Stomach smooth muscle (tissue), 2 donors: ENCODE data around the gene ZKSCAN1.

ENCODE experiments used
- H3K27ac ChIP-seq: one replicate; pipeline ENCODE4 v1.7.0; 2013; ENCODE audit warnings: mild to moderate bottlenecking, low read length, inconsistent platforms
- H3K27me3 ChIP-seq, 2 donors: one replicate each; pipeline ENCODE4 v1.7.0; 2013; ENCODE audit warnings: low read length in 2 of 2; ENCODE audit not compliant: insufficient read depth in 2 of 2, control insufficient read depth in 1 of 2
- H3K36me3 ChIP-seq, 2 donors: one replicate each; pipeline ENCODE4 v1.7.0; 2013; ENCODE audit warnings: low read length in 2 of 2; ENCODE audit not compliant: control insufficient read depth in 2 of 2, insufficient read depth in 2 of 2
- H3K4me1 ChIP-seq: one replicate; pipeline ENCODE4 v1.7.0; 2013; ENCODE audit warnings: low read length; ENCODE audit not compliant: control insufficient read depth, insufficient read depth
- H3K4me3 ChIP-seq, 2 donors: one replicate each; pipeline ENCODE4 v1.7.0; 2013; ENCODE audit warnings: low read length in 2 of 2
- H3K9ac ChIP-seq, 2 donors: one replicate each; pipeline ENCODE4 v1.7.0; 2013; ENCODE audit warnings: low read length in 2 of 2, mild to moderate bottlenecking in 1 of 2
- H3K9me3 ChIP-seq, 2 donors: one replicate each; pipeline ENCODE4 v1.7.0; 2013; ENCODE audit warnings: low read length in 2 of 2; ENCODE audit not compliant: control insufficient read depth in 2 of 2
- donor health status: healthy.
- donor health status: Pancreatic carcinoma.

The ZKSCAN1 gene

DNA sequence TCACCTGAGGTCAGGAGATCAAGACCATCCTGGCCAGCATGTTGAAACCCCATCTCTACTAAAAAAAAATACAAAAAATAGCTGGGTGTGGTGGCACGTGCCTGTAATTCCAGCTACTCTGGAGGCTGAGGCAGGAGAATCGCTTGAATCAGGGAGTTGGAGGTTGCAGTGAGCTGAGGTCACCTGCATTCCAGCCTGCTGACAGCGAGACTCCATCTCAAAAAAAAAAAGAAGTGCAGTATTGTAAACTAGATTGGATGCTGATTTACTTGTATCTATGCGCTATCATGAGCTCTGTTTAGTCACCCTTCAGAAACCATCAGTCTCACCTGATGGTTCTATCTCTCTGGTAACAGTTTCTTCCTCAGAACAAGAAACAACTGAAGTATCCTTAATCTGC is 48.0 kb downstream of the ZKSCAN1 start:
- H3K36me3 ChIP-seq: peaks cover 19 to 29% of the 10 kb centered on the region in 2 donors
- H3K27me3 ChIP-seq: no peaks in the 10 kb centered on the region
- peaks cover 9% of the 10 kb centered on the region for H3K4me1 ChIP-seq
- H3K4me3 ChIP-seq: no peak overlapping the region
- H3K9ac ChIP-seq: no peak overlapping the region
- H3K9me3 ChIP-seq: no peaks in the 10 kb centered on the region
- no peak overlapping the region for H3K27ac ChIP-seq

DNA sequence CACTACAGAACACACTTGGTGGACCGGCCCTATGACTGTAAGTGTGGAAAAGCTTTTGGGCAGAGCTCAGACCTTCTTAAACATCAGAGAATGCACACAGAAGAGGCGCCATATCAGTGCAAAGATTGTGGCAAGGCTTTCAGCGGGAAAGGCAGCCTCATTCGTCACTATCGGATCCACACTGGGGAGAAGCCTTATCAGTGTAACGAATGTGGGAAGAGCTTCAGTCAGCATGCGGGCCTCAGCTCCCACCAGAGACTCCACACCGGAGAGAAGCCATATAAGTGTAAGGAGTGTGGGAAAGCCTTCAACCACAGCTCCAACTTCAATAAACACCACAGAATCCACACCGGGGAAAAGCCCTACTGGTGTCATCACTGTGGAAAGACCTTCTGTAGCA is 48.8 kb downstream of the ZKSCAN1 start:
- Histone ChIP-seq H3K27ac (no peak overlapping the region), H3K36me3 (peaks cover 18 to 23% of the 10 kb centered on the region in 2 donors), H3K27me3 (no peaks in the 10 kb centered on the region), H3K4me1 (peaks cover 9% of the 10 kb centered on the region), H3K9me3 (no peaks in the 10 kb centered on the region), H3K9ac (no peak overlapping the region), H3K4me3 (no peak overlapping the region)

DNA sequence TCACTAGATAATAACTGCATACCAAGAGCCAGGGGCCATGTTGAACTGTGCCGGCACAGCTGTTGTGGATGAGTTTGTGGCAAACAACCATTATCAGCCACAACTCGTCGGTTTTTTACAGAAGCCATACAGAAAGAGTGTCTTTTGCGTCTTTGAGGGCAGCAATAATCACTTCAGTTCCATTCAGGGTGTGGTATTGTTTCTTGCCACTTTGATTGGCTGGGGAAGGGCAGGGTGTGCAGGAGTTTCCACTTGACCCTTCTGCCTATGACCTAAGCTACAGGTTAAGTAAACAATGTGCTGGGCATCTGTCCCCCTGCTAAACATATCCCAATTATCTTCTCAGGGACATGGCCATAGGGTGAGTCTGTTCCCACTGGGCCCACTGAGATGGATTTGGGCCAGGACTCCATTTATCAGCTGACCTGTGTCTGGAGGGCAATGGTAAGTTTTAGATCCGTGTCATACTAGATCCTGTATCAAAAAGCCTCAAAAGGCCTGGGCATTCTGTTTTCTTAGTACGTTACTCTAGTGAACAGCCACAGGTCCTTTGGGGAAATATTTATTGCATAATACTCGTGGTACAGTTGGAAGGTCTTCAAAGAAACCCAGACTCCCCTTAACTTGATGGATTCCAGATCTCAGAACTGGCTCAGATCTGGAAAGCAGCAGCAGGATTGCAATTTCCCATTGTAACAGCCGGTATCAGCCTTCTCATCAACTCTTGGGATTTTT is 50.2 kb downstream of the ZKSCAN1 start:
- Histone ChIP-seq H3K4me1 (peaks cover 9% of the 10 kb centered on the region), H3K27me3 (no peaks in the 10 kb centered on the region), H3K4me3 (no peak overlapping the region), H3K9me3 (peaks cover 2 to 4% of the 10 kb centered on the region in 2 donors), H3K27ac (peak overlapping the region; percentile 90), H3K9ac (peak overlapping the region; percentile 36 to 49), H3K36me3 (peaks cover 25 to 32% of the 10 kb centered on the region in 2 donors)

DNA sequence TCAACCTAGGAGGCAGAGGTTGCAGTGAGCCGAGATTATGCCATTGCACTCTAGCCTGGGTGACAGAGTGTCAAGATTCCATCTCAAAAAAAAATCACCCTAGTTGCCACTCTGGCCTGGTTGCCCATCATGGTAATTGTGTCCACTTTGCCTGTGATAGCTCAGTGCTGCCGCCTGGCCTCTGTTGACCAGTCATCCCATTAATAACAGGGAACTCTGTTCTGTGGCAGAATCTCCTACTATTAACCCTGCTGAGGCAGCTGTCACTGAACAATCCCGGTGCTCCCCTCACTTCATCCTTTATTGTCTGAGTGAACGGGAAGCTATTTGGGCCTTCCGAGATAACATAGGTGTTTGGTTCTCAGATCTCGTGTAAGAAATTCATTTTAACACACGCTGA is 51.6 kb downstream of the ZKSCAN1 start:
- no peak overlapping the region for H3K9ac ChIP-seq
- peaks cover 33 to 39% of the 10 kb centered on the region in 2 donors for H3K36me3 ChIP-seq
- H3K4me1 ChIP-seq: peaks cover 9% of the 10 kb centered on the region

DNA sequence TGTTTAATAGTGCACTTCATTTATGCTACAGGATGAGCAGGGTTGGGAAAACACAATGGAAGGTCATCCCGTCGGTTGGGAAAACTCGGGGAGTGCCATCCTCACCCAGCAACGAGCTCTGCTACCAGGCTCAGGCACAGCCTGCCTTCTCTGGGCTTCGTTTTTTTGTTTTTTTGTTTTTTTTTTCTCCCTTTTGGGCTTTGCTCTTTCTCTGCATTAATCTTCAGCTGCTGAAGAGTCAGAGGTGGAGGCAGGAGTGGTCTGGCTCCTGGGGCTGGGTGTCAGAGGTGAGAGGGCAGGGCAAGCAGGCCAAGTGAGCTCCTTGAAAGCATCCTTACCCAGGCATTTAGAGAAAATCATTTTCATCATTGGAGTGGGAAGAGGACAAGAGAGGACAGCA is 54.6 kb downstream of the ZKSCAN1 start:
- Histone ChIP-seq H3K4me1 (peaks cover 9% of the 10 kb centered on the region), H3K36me3 (peaks cover 50 to 53% of the 10 kb centered on the region in 2 donors), H3K4me3 (no peak overlapping the region), H3K9ac (no peak overlapping the region), H3K27me3 (no peaks in the 10 kb centered on the region), H3K9me3 (peaks cover 19 to 25% of the 10 kb centered on the region in 2 donors), H3K27ac (no peak overlapping the region)

More for the DNA sequence above, 51.6 kb downstream of the ZKSCAN1 start:
- Histone ChIP-seq H3K27ac (no peak overlapping the region), H3K27me3 (no peaks in the 10 kb centered on the region), H3K4me3 (no peak overlapping the region), H3K9me3 (peaks cover 15 to 18% of the 10 kb centered on the region in 2 donors)

DNA sequence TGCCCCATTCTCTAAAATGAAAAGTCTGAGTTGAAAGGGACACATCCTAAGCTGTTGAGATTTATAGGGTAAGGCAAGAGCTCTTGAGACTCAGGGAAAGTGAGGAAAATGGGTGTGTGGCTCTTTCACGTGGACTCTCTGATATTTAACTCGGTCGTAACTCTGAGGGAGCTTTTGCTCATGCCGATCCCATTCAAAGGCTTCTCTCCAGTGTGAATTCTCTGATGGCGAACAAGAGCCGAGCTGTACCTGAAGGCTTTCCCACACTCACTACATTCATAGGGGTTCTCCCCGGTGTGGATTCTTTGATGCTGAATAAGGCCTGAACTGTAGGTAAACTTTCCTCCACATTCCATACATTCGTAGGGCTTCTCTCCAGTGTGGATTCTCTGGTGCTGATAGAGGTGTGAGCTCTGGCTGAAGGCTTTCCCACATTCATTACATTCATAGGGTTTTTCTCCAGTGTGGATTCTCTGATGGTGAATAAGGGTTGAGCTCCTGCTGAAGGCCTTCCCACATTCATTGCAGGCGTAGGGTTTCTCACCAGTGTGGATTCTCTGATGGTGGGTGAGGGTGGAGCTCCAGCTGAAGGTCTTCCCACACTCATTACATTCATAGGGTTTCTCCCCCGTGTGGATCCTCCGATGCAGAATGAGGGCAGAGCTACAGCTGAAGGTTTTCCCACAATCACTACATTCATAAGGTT is 55.8 kb downstream of the ZKSCAN1 start:
- Histone ChIP-seq H3K27me3 (no peaks in the 10 kb centered on the region), H3K4me1 (peaks cover under 1% of the 10 kb centered on the region), H3K4me3 (no peak overlapping the region), H3K9me3 (peaks cover 19 to 25% of the 10 kb centered on the region in 2 donors), H3K9ac (no peak overlapping the region), H3K36me3 (peaks cover 60 to 62% of the 10 kb centered on the region in 2 donors), H3K27ac (no peak overlapping the region)

DNA sequence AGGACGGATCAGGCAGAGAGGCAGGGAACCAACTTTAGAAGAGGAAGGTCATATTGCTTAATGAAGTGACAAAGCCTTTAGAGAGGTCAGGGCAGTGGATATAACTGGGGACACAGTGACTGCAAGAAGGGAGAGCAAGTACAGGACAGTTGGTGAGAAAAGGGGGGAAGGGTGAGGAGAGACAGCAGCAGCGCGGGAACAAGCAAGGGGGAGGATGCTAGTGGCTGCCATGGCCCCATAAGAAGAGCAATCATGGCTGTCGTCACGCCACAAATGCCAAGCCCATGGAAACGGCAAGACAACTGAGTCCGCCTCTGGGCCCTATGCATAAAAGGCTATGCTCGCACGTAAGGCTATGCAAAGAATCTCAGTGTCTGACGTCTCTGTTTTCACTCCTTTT is 57.1 kb downstream of the ZKSCAN1 start:
- Histone ChIP-seq H3K9me3 (peaks cover 19 to 25% of the 10 kb centered on the region in 2 donors), H3K27me3 (no peaks in the 10 kb centered on the region), H3K27ac (no peak overlapping the region), H3K4me3 (no peak overlapping the region), H3K36me3 (peaks cover 68 to 69% of the 10 kb centered on the region in 2 donors), H3K9ac (no peak overlapping the region), H3K4me1 (no peaks in the 10 kb centered on the region)

DNA sequence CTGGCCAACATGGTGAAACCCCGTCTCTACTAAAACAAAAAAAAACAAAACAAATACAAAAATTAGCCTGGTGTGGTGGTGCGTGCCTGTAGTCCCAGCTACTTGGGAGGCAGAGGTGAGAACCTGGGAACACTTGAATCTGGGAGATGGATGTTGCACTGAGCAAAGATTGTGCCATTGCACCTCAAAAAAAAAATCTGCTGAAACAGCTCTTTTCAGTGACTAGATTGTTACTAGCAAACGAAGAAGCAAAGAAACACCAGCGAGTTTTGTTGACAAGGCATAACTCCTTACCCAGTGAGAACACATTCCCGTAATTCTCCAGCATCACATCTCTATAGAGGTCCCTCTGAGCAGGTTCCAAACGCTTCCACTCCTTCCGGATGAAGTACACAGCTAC is 59.4 kb downstream of the ZKSCAN1 start:
- Histone ChIP-seq H3K9me3 (peaks cover 19 to 25% of the 10 kb centered on the region in 2 donors), H3K27ac (no peak overlapping the region), H3K27me3 (no peaks in the 10 kb centered on the region), H3K9ac (no peak overlapping the region), H3K4me1 (peaks cover 10% of the 10 kb centered on the region), H3K36me3 (peaks cover 65 to 78% of the 10 kb centered on the region in 2 donors), H3K4me3 (no peak overlapping the region)

DNA sequence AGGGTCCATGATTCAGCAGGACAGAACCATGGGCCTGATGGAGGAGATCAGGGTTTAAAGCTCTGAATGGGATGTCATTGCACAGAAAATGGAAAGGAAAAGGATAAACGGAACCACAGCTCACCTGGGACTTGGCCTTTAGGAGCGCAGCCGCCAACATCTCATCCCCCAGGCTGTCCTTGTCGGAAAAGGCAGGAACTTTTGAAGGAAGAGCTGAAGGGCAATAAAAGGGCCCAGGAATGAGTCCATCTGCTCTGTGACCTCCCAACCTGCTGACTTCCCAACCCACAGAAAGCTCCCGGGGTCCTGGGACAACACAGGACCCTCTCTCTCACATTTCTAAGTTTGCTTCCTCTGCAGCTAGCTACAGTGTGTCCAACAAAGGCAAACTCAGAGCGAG is 60.0 kb downstream of the ZKSCAN1 start:
- peaks cover 59 to 74% of the 10 kb centered on the region in 2 donors for H3K36me3 ChIP-seq

DNA sequence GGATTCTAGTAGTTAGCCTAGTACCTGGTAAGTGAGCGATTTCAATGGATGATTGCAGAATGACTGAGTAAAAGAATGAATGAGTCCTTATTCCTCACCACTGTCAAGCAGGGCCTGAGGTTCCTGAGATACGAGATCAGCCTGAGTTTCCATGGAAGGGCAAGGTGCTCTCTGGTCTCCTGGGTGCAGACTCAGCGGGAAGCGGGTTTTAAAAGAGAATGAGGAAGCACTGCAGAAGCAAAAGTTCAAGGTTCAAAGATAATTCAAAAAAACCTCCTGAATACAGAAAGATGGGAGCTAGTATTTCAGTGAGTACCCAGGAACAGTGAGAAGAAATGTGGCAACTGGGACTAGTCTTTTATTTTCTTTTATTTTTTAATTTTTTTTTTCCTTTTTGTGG is 61.8 kb downstream of the ZKSCAN1 start:
- Histone ChIP-seq H3K9ac (no peak overlapping the region), H3K9me3 (peaks cover under 1 to 5% of the 10 kb centered on the region in 2 donors), H3K36me3 (peaks cover 41 to 56% of the 10 kb centered on the region in 2 donors), H3K4me3 (no peak overlapping the region), H3K4me1 (peaks cover 22% of the 10 kb centered on the region), H3K27me3 (no peaks in the 10 kb centered on the region), H3K27ac (no peak overlapping the region)

More for the DNA sequence above, 60.0 kb downstream of the ZKSCAN1 start:
- Histone ChIP-seq H3K27ac (no peak overlapping the region), H3K9ac (no peak overlapping the region), H3K4me3 (no peak overlapping the region), H3K4me1 (peaks cover 16% of the 10 kb centered on the region), H3K9me3 (peaks cover 19 to 22% of the 10 kb centered on the region in 2 donors), H3K27me3 (no peaks in the 10 kb centered on the region)
